CD4-positive, alpha-beta T cell (primary cell): ENCODE results near the gene GARIN5B. TPM values are rescaled to one million over a fixed set of nuclear protein-coding genes. Genes with fewer than 3 reads are reported as not detected.

Source experiments
- ATAC-seq: fragments of 200-7000 bp; cut with Tn5 transposase; one replicate; pipeline ENCODE4 v1.10.0; 2022; ENCODE audit warnings: mild to moderate bottlenecking; ENCODE audit not compliant: poor library complexity
- CTCF ChIA-PET: fragments of 350-600 bp; sonication (Branson Sonifier 250); formaldehyde crosslinking; loops from one replicate; lab custom pipeline; 2021; ENCODE audit warnings: antibody characterized with exemption, inconsistent platforms; lab: Charles Lee
- POLR2A ChIA-PET: fragments of 350-600 bp; sonication (Branson Sonifier 250); formaldehyde crosslinking; loops from one replicate; lab custom pipeline; 2021; ENCODE audit warnings: antibody characterized with exemption, inconsistent platforms; lab: Charles Lee
- DNase-seq, 14 experiments: peaks; one replicate each; pipeline ENCODE4 v3.0.0-alpha.2; 2013 to 2020; ENCODE audit warnings: mixed read lengths in 2 of 14
- H3K27ac ChIP-seq, 2 donors: one replicate each; pipeline versions ENCODE4 v1.5.1 to v1.7.0; 2013; ENCODE audit warnings: low read length in 2 of 2, low read depth in 1 of 2, mild to moderate bottlenecking in 1 of 2
- H3K27me3 ChIP-seq, 2 experiments: 1 replicate in 1 of 2; 2 replicates in 1 of 2; pipeline versions ENCODE4 v1.6.1 to v1.7.0; 2013; ENCODE audit warnings: low read length in 2 of 2, control low read depth in 1 of 2, mild to moderate bottlenecking in 1 of 2, moderate library complexity in 1 of 2; ENCODE audit not compliant: insufficient read depth in 2 of 2, control insufficient read depth in 1 of 2
- H3K36me3 ChIP-seq: one replicate; pipeline ENCODE4 v1.6.1; 2013; ENCODE audit warnings: low read length, control low read depth; ENCODE audit not compliant: insufficient read depth
- H3K4me1 ChIP-seq: one replicate; pipeline ENCODE4 v1.6.1; 2013; ENCODE audit warnings: low read length, control low read depth; ENCODE audit not compliant: insufficient read depth
- H3K4me3 ChIP-seq: one replicate; pipeline ENCODE4 v1.5.1; 2013; ENCODE audit warnings: mild to moderate bottlenecking, low read length, moderate library complexity
- H3K9me3 ChIP-seq, 2 experiments: 1 replicate in 1 of 2; 2 replicates in 1 of 2; pipeline versions ENCODE4 v1.6.1 to v1.7.0; 2013; ENCODE audit warnings: low read length in 2 of 2, mild to moderate bottlenecking in 2 of 2, control low read depth in 1 of 2, moderate library complexity in 1 of 2; ENCODE audit not compliant: control insufficient read depth in 1 of 2, insufficient read depth in 1 of 2
- H3K27ac Mint-ChIP-seq: one replicate; pipeline ENCODE4 v1.8.0; 2020; ENCODE audit warnings: mixed read lengths
- H3K27me3 Mint-ChIP-seq: one replicate; pipeline ENCODE4 v1.8.0; 2021; ENCODE audit warnings: mixed read lengths
- H3K36me3 Mint-ChIP-seq: one replicate; pipeline ENCODE4 v1.8.0; 2021; ENCODE audit warnings: low read depth, mixed read lengths
- H3K4me1 Mint-ChIP-seq: one replicate; pipeline ENCODE4 v1.8.0; 2021; ENCODE audit warnings: low read depth, mixed read lengths
- H3K4me3 Mint-ChIP-seq: one replicate; pipeline ENCODE4 v1.8.0; 2020; ENCODE audit warnings: mild to moderate bottlenecking, mixed read lengths
- H3K9me3 Mint-ChIP-seq: one replicate; pipeline ENCODE4 v1.8.0; 2020; ENCODE audit warnings: mixed read lengths
- CTCF ChIP-seq: fragments of 200-600 bp; IDR thresholded peaks from one replicate; pipeline ENCODE4 v1.8.0; 2022; ENCODE audit warnings: antibody characterized with exemption, mild to moderate bottlenecking
- intact Hi-C, 2 experiments: fragments of 100-400 bp; cut with DNase I in 1 of 2; cut with micrococcal nuclease in 1 of 2; formaldehyde crosslinking; loops; one replicate each; pipeline versions ENCODE4 v1.15.1 to v1.9.0; 2023 to 2025; cut with DNase I, micrococcal nuclease
- total RNA-seq, 174 experiments: library from RNA in 2 of 174; stranded (reverse) in 2 of 174; gene quantifications; one replicate each; pipeline ENCODE4 v1.2.3 and lab custom pipeline; 2021 to 2026

The GARIN5B gene
- total RNA-seq, 2 experiments from 2014 or later: 0.08 TPM; not detected in 1

GRCh38 chr19:55362174-55362989 is 678 bp downstream of the GARIN5B start:
- Histone ChIP-seq H3K4me1 (no peaks in the 10 kb centered on the region), H3K9me3 (no peaks in the 10 kb centered on the region), H3K36me3 (no peaks in the 10 kb centered on the region), H3K27me3 (no peaks in the 10 kb centered on the region), H3K4me3 (no peak overlapping the region), H3K27ac (no peak overlapping the region)
- intact Hi-C loops: no loop called here
- no peak for ATAC-seq
- DNase-seq: no peak
- no peak for TF ChIP-seq CTCF
- POLR2A ChIA-PET: interaction anchor here (0.7 kb wide), 1 partner anchor 54 kb away, joined by 4 read pairs; no protein-coding TSS in a partner anchor
- H3K4me3 Mint-ChIP-seq: no peak overlapping the region
- no peaks in the 10 kb centered on the region for H3K4me1 Mint-ChIP-seq
- no peaks in the 10 kb centered on the region for H3K9me3 Mint-ChIP-seq
- CTCF ChIA-PET: interaction anchor here (0.7 kb wide), 1 partner anchor 22 kb away, joined by 3 read pairs; the partner anchor contains the start of gene TMEM238
- no peak overlapping the region for H3K27ac Mint-ChIP-seq
- H3K27me3 Mint-ChIP-seq: peaks cover 8% of the 10 kb centered on the region
- no peaks in the 10 kb centered on the region for H3K36me3 Mint-ChIP-seq

- H3K4me1 ChIP-seq: no peaks in the 10 kb centered on the region
- H3K27ac ChIP-seq: no peak overlapping the region
- intact Hi-C loops: no loop called here
- no peaks in the 10 kb centered on the region for H3K36me3 ChIP-seq
- no peak overlapping the region for H3K4me3 ChIP-seq
- ChIA-PET CTCF (no interaction called here), POLR2A (interaction anchor here (1.2 kb wide), 1 partner anchor 9 kb away, joined by 3 read pairs; no protein-coding TSS in a partner anchor)
- no peak overlapping the region for H3K4me3 Mint-ChIP-seq
- no peaks in the 10 kb centered on the region for H3K9me3 ChIP-seq
- no peak for ATAC-seq
- H3K4me1 Mint-ChIP-seq: no peaks in the 10 kb centered on the region
- H3K9me3 Mint-ChIP-seq: no peaks in the 10 kb centered on the region
- no peak overlapping the region for H3K27ac Mint-ChIP-seq
- H3K27me3 ChIP-seq: no peaks in the 10 kb centered on the region
- TF ChIP-seq CTCF: no peak
- H3K36me3 Mint-ChIP-seq: no peaks in the 10 kb centered on the region
- peaks cover 13% of the 10 kb centered on the region for H3K27me3 Mint-ChIP-seq
- no peak for DNase-seq
These were observed 2.2 kb downstream of the GARIN5B start for GRCh38 chr19:55360902-55361301.

GRCh38 chr19:55358943-55359908 is 3.8 kb downstream of the GARIN5B start:
- no peaks in the 10 kb centered on the region for H3K4me1 Mint-ChIP-seq
- H3K27ac Mint-ChIP-seq: no peak overlapping the region
- H3K27me3 ChIP-seq: peaks cover 5 to 6% of the 10 kb centered on the region in 2 experiments
- H3K36me3 Mint-ChIP-seq: no peaks in the 10 kb centered on the region
- no peak for ATAC-seq
- H3K27me3 Mint-ChIP-seq: peaks cover 22% of the 10 kb centered on the region
- CTCF ChIA-PET: no interaction called here
- intact Hi-C loops: no loop called here
- no peaks in the 10 kb centered on the region for H3K9me3 Mint-ChIP-seq
- DNase-seq: no peak
- H3K36me3 ChIP-seq: no peaks in the 10 kb centered on the region
- no peak overlapping the region for H3K4me3 ChIP-seq
- POLR2A ChIA-PET: interaction anchor here (0.6 kb wide), 1 partner anchor 48 kb away, joined by 3 read pairs; no protein-coding TSS in a partner anchor
- peaks cover 9% of the 10 kb centered on the region for H3K4me1 ChIP-seq
- H3K4me3 Mint-ChIP-seq: no peak overlapping the region
- H3K27ac ChIP-seq: no peak overlapping the region
- peaks cover 0 to 4% of the 10 kb centered on the region in 2 experiments for H3K9me3 ChIP-seq
- TF ChIP-seq CTCF: no peak
